HG03108 (cell line): ENCODE results near the gene SPTBN4.
"Not testable (repeated sequence)": the region's sequence is repeated elsewhere in the genome, so short reads cannot be mapped to it uniquely, and the experiment has no call there.

Source experiments
- ATAC-seq: cut with Tn5 transposase; IDR thresholded peaks from one replicate; pipeline ENCODE4 v1.9.1; 2021; ENCODE audit warnings: moderate library complexity; ENCODE audit not compliant: unreplicated experiment

SPTBN4 gene

GRCh38 chr19:40585241-40585981, 118.6 kb downstream of the SPTBN4 start:
- ATAC-seq, result no peak

- ATAC-seq, result no peak
These were observed 119.2 kb downstream of the SPTBN4 start for GRCh38 chr19:40585982-40586422.

DNA sequence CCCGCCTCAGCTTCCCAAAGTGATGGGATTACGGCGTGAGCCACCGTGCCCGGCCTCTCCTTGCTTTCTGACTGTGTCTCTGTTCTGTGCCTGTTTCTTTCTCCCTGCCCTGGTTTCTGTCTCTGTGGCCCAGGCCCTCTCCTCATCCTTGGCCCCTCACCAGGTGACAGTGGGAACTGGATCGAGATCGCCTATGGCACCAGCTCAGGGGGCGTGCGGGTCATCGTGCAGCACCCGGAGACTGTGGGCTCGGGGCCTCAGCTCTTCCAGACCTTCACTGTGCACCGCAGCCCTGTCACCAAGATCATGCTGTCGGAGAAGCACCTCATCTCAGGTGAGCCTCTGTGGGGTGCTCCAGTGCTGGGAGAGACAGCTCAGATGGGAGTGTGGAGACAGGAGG, 119.8 kb downstream of the SPTBN4 start:
- ATAC-seq, result no peak

DNA sequence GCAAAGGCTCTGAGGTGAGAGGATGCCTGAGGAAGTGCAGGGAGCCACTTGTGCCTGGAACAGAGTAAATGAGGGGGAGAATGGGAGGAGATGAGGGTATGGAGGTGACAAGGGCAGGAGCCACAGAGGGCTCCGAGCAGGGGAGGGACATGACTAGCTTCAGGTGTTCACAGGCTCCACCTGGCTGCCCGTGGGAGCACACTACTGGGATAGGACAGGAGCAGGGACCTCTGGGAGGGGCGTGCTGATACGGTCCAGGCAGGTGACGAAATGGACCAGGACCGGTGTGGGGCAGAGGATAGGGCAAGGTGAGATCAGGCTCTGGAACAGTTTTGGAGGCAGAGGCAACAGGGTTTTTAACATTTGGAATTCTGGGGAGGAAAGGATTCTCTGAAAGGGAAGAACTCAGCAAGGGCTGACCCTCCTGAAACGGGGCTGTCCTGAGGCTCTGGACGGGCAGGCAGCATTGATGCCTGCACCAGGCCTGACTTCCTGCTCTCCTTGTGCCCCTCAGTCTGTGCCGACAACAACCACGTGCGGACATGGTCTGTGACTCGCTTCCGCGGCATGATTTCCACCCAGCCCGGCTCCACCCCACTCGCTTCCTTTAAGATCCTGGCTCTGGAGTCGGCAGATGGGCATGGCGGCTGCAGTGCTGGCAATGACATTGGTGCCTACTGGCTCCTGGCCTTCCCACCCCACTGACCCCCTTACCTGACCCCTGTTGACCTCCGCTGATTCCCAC, 121.5 kb downstream of the SPTBN4 start:
- no peak for ATAC-seq

- ATAC-seq, result no peak
These were observed 122.2 kb downstream of the SPTBN4 start for GRCh38 chr19:40588926-40589569.

GRCh38 chr19:40589591-40590429, 123.0 kb downstream of the SPTBN4 start:
- no peak for ATAC-seq

DNA sequence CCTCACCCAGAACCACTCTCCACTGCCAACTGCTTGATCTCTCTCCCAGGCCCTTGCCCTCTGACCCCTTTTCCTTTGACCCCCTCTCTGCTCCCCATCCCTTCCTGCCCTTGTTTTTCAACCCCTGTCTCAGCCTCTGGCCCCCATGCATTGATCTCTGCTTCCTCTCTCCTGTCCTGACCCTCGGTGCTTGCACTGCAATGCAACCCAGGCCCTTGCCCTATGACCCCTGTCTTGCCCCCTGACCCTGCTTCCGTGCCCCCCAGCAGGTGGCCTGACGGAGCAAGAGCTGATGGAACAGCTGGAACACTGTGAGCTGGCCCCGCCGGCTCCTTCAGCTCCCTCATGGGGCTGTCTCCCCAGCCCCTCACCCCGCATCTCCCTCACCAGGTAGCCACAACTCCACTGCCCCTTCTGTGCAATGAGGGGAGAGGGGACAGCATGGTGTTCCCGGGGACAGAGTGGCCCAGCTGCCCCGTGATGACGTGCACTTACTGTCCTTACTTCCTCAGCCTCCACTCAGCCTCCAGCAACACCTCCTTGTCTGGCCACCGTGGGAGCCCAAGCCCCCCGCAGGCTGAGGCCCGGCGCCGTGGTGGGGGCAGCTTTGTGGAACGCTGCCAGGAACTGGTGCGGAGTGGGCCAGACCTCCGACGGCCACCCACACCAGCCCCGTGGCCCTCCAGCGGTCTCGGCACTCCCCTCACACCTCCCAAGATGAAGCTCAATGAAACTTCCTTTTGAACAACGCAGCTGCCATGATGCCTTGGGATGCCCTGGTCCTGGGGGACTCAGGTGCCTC, 123.9 kb downstream of the SPTBN4 start:
- ATAC-seq, result no peak

DNA sequence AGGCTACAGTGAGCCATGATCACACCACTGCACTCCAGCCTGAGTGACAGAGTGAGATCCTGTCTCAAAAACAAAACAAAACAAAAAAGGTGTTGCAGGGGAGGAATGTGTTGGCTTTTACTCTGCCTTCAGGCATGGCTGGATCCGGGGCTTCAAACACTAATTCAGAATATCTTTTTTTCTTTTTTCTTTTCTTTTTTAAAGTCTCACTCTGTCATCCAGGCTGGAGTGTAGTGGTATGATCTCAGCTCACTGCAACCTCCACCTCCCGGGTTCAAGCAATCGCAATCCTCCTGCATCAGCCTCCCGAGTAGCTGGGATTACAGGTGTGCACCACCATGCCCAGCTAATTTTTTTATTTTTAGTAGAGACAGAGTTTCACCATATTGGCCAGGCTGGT, 124.9 kb downstream of the SPTBN4 start:
- not testable (repeated sequence) for ATAC-seq

DNA sequence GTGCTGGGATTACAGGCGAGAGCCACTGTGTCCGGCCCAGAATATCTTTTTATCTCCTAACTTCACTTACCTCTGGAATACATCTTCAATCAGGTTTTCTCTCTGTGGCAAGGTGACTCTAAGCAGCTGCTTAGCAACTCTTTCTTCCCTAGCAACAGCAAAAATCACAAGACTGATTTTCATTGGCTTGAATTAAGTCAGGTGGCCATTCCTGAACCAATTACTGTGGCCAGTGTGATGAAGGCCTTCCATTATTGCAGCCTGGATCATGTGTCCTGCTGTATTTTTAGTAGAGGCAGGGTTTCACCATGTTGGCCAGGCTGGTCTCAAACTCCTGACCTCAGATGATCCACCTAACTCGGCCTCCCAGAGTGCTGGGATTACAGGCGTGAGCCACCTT, 125.4 kb downstream of the SPTBN4 start:
- peak; percentile 51 for ATAC-seq

DNA sequence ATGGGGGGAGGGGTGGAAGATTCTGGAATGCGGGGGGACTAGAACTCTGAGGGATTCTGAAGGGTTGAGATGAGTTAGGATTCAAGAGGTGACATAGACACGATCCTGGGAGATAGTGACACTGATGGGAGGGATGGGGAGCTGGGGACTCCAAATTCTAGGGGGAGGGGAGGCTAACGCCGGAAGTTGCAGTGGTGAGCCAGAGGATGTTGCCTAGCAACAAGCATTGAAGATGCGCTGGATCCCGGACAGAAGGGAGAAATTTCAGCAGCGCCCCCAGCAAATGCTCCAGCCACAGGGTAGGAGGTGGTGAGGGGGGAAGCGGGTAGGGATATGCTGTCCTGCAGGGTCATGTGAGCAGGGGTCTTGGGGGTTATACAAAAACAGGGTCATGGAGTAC, 127.5 kb downstream of the SPTBN4 start:
- ATAC-seq, result no peak

DNA sequence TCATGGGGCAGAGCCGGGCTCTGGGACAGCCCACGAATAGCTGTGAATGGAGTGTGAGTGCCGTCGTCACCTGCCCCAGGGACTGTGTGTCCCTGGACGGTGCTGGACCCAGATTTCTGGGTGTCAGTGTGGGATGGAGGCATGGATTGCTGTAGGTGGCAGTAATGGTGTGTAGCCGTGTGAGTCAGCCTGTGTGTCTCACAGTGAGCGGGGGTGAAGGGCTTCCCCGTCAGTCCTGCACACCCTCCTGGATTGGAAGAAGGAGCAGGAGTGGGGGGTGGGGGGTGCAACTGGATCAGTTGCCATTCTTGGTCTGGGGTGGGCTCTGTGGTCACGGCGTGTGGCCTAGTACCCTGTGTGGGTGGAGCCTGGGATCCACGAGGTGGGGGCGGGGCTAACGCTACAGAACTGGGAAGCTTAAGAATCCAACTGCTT, 127.9 kb downstream of the SPTBN4 start:
- no peak for ATAC-seq

GRCh38 chr19:40596608-40597328, 130.0 kb downstream of the SPTBN4 start:
- ATAC-seq, result no peak

DNA sequence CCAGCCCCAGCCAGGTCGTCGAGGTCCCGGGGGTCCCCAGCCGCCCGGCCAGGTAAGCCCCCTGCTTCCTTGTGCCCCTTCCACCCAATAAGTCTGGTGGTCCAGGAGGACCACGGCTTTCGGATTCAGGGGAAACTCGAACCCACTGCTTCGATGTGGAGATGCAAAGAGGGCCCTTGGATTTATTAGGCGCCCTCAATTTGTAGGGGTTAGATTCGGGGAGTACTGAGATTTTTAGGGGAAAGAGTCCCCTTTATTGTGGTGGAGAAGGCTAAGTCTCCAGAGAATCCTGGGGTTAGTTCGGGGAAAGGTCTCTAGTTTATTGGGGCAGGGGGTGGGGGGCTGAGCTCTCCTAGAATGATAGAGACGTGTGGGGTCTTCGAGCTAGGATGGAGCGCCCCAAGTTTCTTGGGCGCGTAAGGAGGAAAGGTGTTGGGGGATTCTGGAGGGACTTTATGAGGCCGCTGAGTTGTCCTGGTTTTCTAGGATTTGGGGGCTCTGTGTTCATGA, 130.6 kb downstream of the SPTBN4 start:
- ATAC-seq, result no peak

- ATAC-seq, result no peak
These were observed 131.5 kb downstream of the SPTBN4 start for GRCh38 chr19:40598121-40598917.

- no peak for ATAC-seq
These were observed 132.1 kb downstream of the SPTBN4 start for GRCh38 chr19:40598918-40599307.

DNA sequence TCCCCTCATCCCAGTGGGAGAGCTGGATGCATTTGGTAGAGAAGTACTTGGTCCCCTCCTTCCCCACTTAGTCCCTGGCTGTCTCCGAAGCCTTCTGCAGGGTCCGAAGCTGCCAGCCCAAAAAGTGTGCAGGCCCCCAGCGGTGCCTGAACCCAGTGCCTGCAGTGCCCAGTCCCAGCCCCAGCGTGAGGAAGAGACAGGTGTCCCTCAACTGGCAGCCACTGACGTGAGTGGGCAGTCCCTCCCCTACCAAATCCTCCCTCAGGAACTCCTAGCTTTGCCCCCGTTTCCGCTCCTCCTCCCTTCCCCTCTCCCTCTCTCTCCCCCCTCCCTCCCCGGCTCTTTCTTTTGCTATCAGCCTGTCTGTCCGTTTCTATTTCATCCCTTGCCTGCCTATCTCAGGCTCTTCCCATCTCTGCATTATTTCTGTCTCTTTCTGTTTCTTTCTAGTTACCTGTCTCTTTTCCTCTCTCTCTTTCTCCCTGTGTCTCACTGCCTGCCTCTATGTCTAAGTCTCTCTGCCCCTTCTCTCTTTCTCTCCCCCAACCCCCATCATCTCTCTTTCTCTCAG, 132.6 kb downstream of the SPTBN4 start:
- no peak for ATAC-seq

DNA sequence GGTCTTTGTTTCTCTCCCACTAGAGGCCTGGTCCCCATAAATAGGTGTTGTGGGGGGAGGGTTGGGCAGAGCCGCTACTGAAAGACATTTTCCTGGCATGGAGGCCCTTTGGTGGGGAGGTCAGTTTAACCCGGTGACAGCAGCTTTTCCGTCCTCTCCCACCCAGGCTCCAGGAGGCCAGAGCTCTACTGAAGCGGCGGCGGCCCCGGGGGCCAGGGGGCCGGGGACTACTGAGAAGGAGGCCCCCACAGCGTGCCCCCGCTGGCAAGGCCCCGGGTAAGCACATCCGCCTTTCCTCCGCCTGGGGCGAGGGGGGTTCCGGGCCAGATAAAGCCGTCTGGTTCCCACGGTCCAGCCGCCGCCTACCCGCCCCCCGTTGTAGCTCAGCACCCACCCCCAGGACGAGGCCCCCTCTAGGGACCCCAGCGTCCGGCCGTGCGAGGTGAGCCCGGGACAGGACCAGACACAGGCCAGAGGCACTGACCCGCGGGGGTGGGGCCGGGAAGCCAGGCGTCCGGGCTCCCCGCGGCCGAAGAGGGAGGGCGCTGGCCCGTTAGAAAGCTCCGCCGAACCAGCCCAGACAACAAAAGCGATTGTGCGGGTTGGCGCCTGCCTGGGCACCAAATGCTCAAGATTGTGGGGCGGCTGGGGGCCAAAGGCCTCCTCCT, 133.2 kb downstream of the SPTBN4 start:
- no peak for ATAC-seq
